Hematopoietic multipotent progenitor cell (in vitro differentiated cells): ENCODE measurements around the gene SLC10A1. TPM values are rescaled to one million over a fixed set of nuclear protein-coding genes. Genes with fewer than 3 reads are reported as not detected.
"Not testable (repeated sequence)": the region's sequence is repeated elsewhere in the genome, so short reads cannot be mapped to it uniquely, and the experiment has no call there.

Source experiments
- DNase-seq, 3 donors: peaks; one replicate each; pipeline ENCODE4 v3.0.0-alpha.2; 2011 to 2015; ENCODE audit warnings: low read depth in 2 of 3, low spot score in 2 of 3
- total RNA-seq: library from RNA; depleted of rRNA; stranded (reverse); fragments of >200 nt; gene quantifications from one replicate; pipeline ENCODE4 v1.2.3, GENCODE V29; 2012

The SLC10A1 gene
- total RNA-seq: not detected

- no peak for DNase-seq
These were observed at the start of gene SLC10A1 for GRCh38 chr14:69796797-69797500. TSS of gene SLC10A1 (minus strand) at chr14:69797241. CDS start at chr14:69797155, 86 bp downstream.

GRCh38 chr14:69845787-69846186, 48.7 kb upstream of the SLC10A1 start:
- DNase-seq: no peak

GRCh38 chr14:69845050-69845581, 48.1 kb upstream of the SLC10A1 start:
- no peak for DNase-seq

GRCh38 chr14:69844171-69844570, 47.1 kb upstream of the SLC10A1 start:
- no peak for DNase-seq

GRCh38 chr14:69842686-69843420, 45.8 kb upstream of the SLC10A1 start:
- no peak for DNase-seq

- no peak for DNase-seq
These were observed 44.6 kb upstream of the SLC10A1 start for GRCh38 chr14:69841656-69842055.

- no peak for DNase-seq
These were observed 42.6 kb upstream of the SLC10A1 start for GRCh38 chr14:69839661-69840060.

GRCh38 chr14:69838881-69839416, 41.9 kb upstream of the SLC10A1 start:
- DNase-seq: no peak

GRCh38 chr14:69828879-69829278, 31.8 kb upstream of the SLC10A1 start:
- no peak for DNase-seq

GRCh38 chr14:69828354-69828753, 31.3 kb upstream of the SLC10A1 start:
- no peak for DNase-seq

GRCh38 chr14:69827560-69827959, 30.5 kb upstream of the SLC10A1 start:
- no peak for DNase-seq

- DNase-seq: no peak
These were observed 25.4 kb upstream of the SLC10A1 start for GRCh38 chr14:69822456-69822855.

GRCh38 chr14:69820991-69821390, 23.9 kb upstream of the SLC10A1 start:
- DNase-seq: no peak

- DNase-seq: no peak
These were observed 22.6 kb upstream of the SLC10A1 start for GRCh38 chr14:69819607-69820006.

- DNase-seq: peak; percentile 55 to 83 (median 64)
These were observed 21.7 kb upstream of the SLC10A1 start for GRCh38 chr14:69818758-69819191.

- no peak for DNase-seq
These were observed 19.2 kb upstream of the SLC10A1 start for GRCh38 chr14:69816216-69816615.

- DNase-seq: no peak
These were observed 18.5 kb upstream of the SLC10A1 start for GRCh38 chr14:69815556-69815955.

GRCh38 chr14:69814397-69814796, 17.4 kb upstream of the SLC10A1 start:
- DNase-seq: no peak

- DNase-seq: not testable (repeated sequence)
These were observed 16.3 kb upstream of the SLC10A1 start for GRCh38 chr14:69813346-69813745.

- DNase-seq: peak in 1 of 3 donors; percentile 1
These were observed 15.7 kb upstream of the SLC10A1 start for GRCh38 chr14:69812711-69813110.

GRCh38 chr14:69811868-69812252, 14.8 kb upstream of the SLC10A1 start:
- no peak for DNase-seq
